Measurements from ENCODE around the gene RAB17.

Gene RAB17

GRCh38 chr2:237556773-237557632 lies 33.5 kb downstream of the RAB17 start:
- DNase-seq, result no peak

- no peak for DNase-seq
Observed at GRCh38 chr2:237555560-237555959, 35.0 kb downstream of the RAB17 start.

GRCh38 chr2:237553948-237554347 lies 36.6 kb downstream of the RAB17 start:
- DNase-seq, result no peak

- no peak for DNase-seq
Observed at GRCh38 chr2:237552908-237553307, 37.6 kb downstream of the RAB17 start.

- DNase-seq, result no peak
Observed at GRCh38 chr2:237551071-237551574, 39.4 kb downstream of the RAB17 start.

- DNase-seq, result no peak
Observed at GRCh38 chr2:237549643-237550415, 40.7 kb downstream of the RAB17 start.

- no peak for DNase-seq
Observed at GRCh38 chr2:237549216-237549615, 41.3 kb downstream of the RAB17 start.

GRCh38 chr2:237547841-237548416 lies 42.6 kb downstream of the RAB17 start:
- DNase-seq, result no peak

GRCh38 chr2:237546876-237547395 lies 43.6 kb downstream of the RAB17 start:
- DNase-seq, result no peak

- no peak for DNase-seq
Observed at GRCh38 chr2:237546040-237546875, 44.3 kb downstream of the RAB17 start.

- DNase-seq, result no peak
Observed at GRCh38 chr2:237542001-237542704, 48.4 kb downstream of the RAB17 start.

GRCh38 chr2:237541243-237541642 lies 49.3 kb downstream of the RAB17 start:
- no peak for DNase-seq

- no peak for DNase-seq
Observed at GRCh38 chr2:237540823-237541222, 49.7 kb downstream of the RAB17 start.

- no peak for DNase-seq
Observed at GRCh38 chr2:237540223-237540775, 50.2 kb downstream of the RAB17 start.

- no peak for DNase-seq
Observed at GRCh38 chr2:237539681-237540080, 50.9 kb downstream of the RAB17 start.

GRCh38 chr2:237538901-237539300 lies 51.6 kb downstream of the RAB17 start:
- DNase-seq, result no peak

GRCh38 chr2:237538001-237538720 lies 52.4 kb downstream of the RAB17 start:
- DNase-seq, result no peak

- DNase-seq, result no peak
Observed at GRCh38 chr2:237536617-237537016, 53.9 kb downstream of the RAB17 start.

GRCh38 chr2:237536083-237536415 lies 54.5 kb downstream of the RAB17 start:
- DNase-seq, result no peak

- DNase-seq, result no peak
Observed at GRCh38 chr2:237535385-237536082, 55.0 kb downstream of the RAB17 start.
